HG03460 (cell line): ENCODE results near the gene FAM114A1.

ENCODE experiments used
- ATAC-seq: cut with Tn5 transposase; IDR thresholded peaks from one replicate; pipeline ENCODE4 v1.9.1; 2021; ENCODE audit not compliant: unreplicated experiment

Gene FAM114A1

GRCh38 chr4:38867478-38868058 lies at the start of gene FAM114A1:
FAM114A1 (plus strand) TSS chr4:38867806; CDS start chr4:38878079, 10,273 bp downstream.
- ATAC-seq: peak; percentile 81

- peak; percentile 53 for ATAC-seq
Observed at GRCh38 chr4:38818441-38818976, 49.1 kb upstream of the FAM114A1 start.

GRCh38 chr4:38819569-38819968 lies 48.0 kb upstream of the FAM114A1 start:
- ATAC-seq: no peak

GRCh38 chr4:38820329-38821061 lies 47.1 kb upstream of the FAM114A1 start:
- peak; percentile 58 for ATAC-seq

GRCh38 chr4:38821739-38822138 lies 45.9 kb upstream of the FAM114A1 start:
- no peak for ATAC-seq

- no peak for ATAC-seq
Observed at GRCh38 chr4:38822748-38823303, 44.8 kb upstream of the FAM114A1 start.

GRCh38 chr4:38823766-38824165 lies 43.8 kb upstream of the FAM114A1 start:
- no peak for ATAC-seq

GRCh38 chr4:38829237-38829636 lies 38.4 kb upstream of the FAM114A1 start:
- ATAC-seq: no peak

- ATAC-seq: no peak
Observed at GRCh38 chr4:38831653-38832052, 36.0 kb upstream of the FAM114A1 start.

- no peak for ATAC-seq
Observed at GRCh38 chr4:38832206-38832605, 35.4 kb upstream of the FAM114A1 start.

- ATAC-seq: no peak
Observed at GRCh38 chr4:38832624-38833528, 34.7 kb upstream of the FAM114A1 start.

- ATAC-seq: no peak
Observed at GRCh38 chr4:38834570-38834969, 33.0 kb upstream of the FAM114A1 start.

GRCh38 chr4:38837334-38837733 lies 30.3 kb upstream of the FAM114A1 start:
- no peak for ATAC-seq

GRCh38 chr4:38837849-38838248 lies 29.8 kb upstream of the FAM114A1 start:
- no peak for ATAC-seq

GRCh38 chr4:38842994-38843393 lies 24.6 kb upstream of the FAM114A1 start:
- no peak for ATAC-seq

GRCh38 chr4:38846015-38846414 lies 21.6 kb upstream of the FAM114A1 start:
- no peak for ATAC-seq

- ATAC-seq: no peak
Observed at GRCh38 chr4:38855466-38855865, 12.1 kb upstream of the FAM114A1 start.

GRCh38 chr4:38856046-38856445 lies 11.6 kb upstream of the FAM114A1 start:
- ATAC-seq: no peak

GRCh38 chr4:38856524-38857337 lies 10.9 kb upstream of the FAM114A1 start, which contains the start of gene TLR6:
TLR6 (minus strand) TSS chr4:38856817; CDS start chr4:38829473, 27,344 bp downstream.
- ATAC-seq: peak; percentile 36
